Measurements from ENCODE around the gene DHCR7.

- TF ChIP-seq CTCF (IDR thresholded peaks at IDR 0.05; ENCODE audit: insufficient read depth, low read length) (no peak), REST (IDR thresholded peaks at IDR 0.05; ENCODE audit: insufficient replicate concordance, low read depth) (no peak), POLR2AphosphoS5 (IDR thresholded peaks at IDR 0.05; ENCODE audit: low read depth) (no peak), GABPA (IDR thresholded peaks at IDR 0.05; ENCODE audit: low read depth) (no peak), SPI1 (IDR thresholded peaks at IDR 0.05; ENCODE audit: borderline replicate concordance, low read depth) (no peak)
These were observed 11.7 kb upstream of the DHCR7 start for GRCh38 chr11:71459767-71460320.
